AG09309 (cell line): ENCODE measurements around the gene CNGA2.

Experiments
- DNase-seq: peaks from one replicate; pipeline ENCODE4 v3.0.0-alpha.2; 2010; ENCODE audit warnings: low read depth
- H3K4me3 ChIP-seq: 2 replicates; pipeline ENCODE4 v1.5.1; 2011; ENCODE audit warnings: mild to moderate bottlenecking, low read depth, low read length, moderate library complexity; ENCODE audit not compliant: control insufficient read depth
- TF ChIP-seq, protein P1 (sequence below): IDR thresholded peaks from 2 replicates; pipeline ENCODE4 v1.5.1; 2011; ENCODE audit warnings: mild to moderate bottlenecking, low read depth, low read length, inconsistent platforms; ENCODE audit not compliant: insufficient read depth, control insufficient read depth; ENCODE audit errors: missing control alignments

The CNGA2 gene

DNA sequence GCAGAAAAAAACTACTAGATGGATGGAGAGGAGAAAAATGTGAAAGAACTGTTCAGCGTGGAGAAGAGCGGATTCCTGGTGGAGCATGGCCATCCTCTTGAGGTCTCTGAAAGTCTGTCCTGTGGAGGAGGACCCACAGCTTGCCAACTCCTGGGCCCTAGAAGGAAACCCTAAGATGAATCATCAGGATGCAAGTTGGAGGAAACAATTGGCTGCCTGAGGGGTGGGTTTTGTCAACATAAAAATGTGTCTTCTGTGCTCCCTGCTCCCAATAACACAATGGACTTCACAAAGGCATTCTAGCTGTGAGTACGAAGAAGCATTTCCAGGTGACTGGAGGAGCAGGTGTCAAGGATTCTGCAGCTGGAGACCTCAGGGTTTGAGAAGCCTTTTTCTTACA lies 37.2 kb downstream of the CNGA2 start:
- no peak overlapping the region for H3K4me3 ChIP-seq
- TF ChIP-seq, protein P1, sequence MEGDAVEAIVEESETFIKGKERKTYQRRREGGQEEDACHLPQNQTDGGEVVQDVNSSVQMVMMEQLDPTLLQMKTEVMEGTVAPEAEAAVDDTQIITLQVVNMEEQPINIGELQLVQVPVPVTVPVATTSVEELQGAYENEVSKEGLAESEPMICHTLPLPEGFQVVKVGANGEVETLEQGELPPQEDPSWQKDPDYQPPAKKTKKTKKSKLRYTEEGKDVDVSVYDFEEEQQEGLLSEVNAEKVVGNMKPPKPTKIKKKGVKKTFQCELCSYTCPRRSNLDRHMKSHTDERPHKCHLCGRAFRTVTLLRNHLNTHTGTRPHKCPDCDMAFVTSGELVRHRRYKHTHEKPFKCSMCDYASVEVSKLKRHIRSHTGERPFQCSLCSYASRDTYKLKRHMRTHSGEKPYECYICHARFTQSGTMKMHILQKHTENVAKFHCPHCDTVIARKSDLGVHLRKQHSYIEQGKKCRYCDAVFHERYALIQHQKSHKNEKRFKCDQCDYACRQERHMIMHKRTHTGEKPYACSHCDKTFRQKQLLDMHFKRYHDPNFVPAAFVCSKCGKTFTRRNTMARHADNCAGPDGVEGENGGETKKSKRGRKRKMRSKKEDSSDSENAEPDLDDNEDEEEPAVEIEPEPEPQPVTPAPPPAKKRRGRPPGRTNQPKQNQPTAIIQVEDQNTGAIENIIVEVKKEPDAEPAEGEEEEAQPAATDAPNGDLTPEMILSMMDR: no peak
- DNase-seq: no peak

DNA sequence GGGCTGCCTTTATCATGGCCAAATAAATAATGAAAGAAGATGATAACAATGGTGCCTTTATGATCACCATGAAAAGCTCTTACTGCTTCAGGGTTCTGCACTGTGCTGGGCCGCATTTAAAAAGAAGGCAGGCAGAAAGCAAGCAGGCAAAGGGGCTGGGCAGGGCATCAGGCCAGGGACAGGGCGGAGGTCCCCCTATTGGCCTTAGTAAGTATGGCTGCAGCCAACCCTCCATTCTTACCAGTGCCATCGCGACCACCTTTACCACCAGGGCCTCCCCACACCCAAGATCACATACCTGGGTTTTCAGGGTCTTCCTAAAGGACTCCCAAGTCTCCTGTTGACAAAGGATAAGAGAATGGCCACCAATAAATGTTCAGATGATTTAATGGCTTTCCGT lies 38.9 kb downstream of the CNGA2 start:
- H3K4me3 ChIP-seq: no peak overlapping the region
- TF ChIP-seq, protein P1: no peak
- DNase-seq: no peak

DNA sequence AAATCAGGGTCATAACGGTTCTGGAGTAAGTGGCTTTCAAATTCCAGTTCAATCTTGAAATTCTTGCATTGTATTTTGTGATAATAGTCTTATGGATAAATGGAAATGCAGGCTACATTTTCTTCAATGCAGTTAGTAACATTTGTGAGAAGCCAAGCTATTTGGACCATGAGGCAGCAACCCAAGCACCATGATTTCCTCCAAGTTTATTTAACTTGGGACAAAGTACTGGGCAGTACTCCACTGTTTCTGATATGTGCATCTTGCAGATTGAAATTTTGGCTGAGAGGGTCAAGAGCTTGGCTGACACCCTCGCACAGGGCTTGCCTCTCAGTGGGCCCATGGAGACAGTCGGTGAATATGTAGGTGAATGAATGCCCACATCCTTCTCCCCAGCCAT lies 39.9 kb downstream of the CNGA2 start:
- TF ChIP-seq, protein P1: no peak
- no peak overlapping the region for H3K4me3 ChIP-seq

DNA sequence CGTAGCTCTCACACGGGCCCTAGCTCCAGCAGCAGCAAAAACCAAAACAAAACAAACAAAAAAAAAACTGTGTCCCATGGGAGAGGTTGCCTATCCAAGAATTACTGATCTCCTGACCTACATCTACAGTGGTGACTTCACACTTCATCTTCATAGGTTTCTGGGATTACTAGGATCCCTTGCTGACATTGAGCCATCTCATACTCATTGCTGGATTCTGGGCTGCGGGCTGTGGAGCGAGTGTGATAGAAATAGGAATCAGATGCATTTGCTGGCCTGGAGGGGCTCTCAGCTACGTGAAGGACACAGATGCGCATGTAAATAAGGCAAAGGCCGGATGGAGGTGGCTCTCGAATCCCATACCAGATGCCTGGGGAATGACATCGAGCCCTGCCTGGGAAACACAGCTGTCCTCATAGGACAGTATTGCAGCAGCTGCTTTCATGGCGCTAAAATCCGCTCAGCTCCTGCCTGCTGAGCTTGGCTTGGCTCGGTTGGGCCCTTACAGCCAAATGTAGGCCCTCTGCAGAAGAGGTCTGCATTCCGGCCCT lies 41.7 kb downstream of the CNGA2 start:
- no peak overlapping the region for H3K4me3 ChIP-seq
- TF ChIP-seq, protein P1: no peak

More for the DNA sequence above, 39.9 kb downstream of the CNGA2 start:
- DNase-seq: no peak

DNA sequence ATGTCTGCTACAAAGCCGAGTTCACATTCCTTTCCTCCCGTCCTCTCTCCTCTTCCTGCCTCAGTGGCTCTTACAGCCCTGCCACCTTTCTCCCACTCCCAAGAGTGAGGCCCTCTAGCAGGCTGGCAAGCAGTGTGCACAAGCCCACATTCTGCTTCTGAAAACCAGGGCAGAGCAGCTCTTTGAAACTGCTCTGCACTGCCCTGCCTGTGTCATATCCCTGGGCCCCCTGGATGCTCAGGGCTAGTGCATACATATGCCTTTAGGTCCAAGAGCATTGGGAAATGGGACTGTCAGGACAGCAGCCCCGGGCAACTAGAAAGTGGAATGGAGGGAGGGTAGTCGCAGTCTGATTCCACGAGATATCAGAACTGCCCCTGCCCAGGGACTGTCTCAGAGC lies 42.4 kb downstream of the CNGA2 start:
- TF ChIP-seq, protein P1: no peak
- no peak for DNase-seq
- H3K4me3 ChIP-seq: no peak overlapping the region

More for the DNA sequence above, 41.7 kb downstream of the CNGA2 start:
- no peak for DNase-seq

DNA sequence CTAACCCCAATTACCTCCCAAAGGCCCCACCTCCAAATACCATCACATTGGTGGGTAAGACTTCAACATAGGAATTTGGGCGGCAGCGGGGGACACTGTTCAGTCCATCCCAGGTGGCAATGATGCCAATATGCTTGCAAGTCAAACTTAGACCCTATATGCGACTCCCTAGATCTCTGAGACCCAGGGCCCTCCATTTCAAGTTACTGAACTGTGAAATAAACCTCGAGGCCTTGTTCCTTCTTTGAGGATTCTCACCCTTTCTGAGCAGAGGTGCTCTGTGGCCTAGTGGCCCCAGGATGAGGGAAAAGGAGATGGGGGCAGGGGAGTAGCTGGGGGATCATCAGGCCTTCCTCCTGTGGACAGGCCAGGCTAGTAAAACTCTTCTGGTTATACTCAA lies 44.7 kb downstream of the CNGA2 start:
- no peak overlapping the region for H3K4me3 ChIP-seq
- DNase-seq: no peak
- TF ChIP-seq, protein P1: no peak

DNA sequence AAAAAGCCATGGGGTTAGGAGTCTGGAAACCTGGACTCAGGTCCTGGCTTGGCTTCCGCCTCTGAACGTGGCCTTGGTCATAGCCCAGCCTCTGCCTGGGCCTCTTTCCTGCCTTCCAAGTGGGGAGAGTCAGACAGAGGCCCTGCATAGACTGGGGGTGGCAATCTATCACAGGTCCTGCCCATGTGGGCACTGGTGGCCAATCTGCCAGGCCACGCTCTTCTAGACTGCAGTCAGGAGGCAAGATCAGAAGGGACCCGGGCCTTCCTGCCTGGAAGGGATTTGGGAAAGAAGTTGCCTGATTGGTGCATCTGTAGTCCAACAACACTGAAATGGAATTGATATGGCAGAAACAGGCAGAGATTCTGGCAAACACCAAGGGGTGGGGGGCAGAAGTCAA lies 46.1 kb downstream of the CNGA2 start:
- no peak overlapping the region for H3K4me3 ChIP-seq
- no peak for DNase-seq
- TF ChIP-seq, protein P1: no peak
